ENCODE data around the gene SCYGR6. TPM values are rescaled to one million over a fixed set of nuclear protein-coding genes. Genes with fewer than 3 reads are reported as not detected.
"Not testable (repeated sequence)": the region's sequence is repeated elsewhere in the genome, so short reads cannot be mapped to it uniquely, and the experiment has no call there.

Gene SCYGR6
- total RNA-seq, 1 donor from 2014 or later = not detected

DNA sequence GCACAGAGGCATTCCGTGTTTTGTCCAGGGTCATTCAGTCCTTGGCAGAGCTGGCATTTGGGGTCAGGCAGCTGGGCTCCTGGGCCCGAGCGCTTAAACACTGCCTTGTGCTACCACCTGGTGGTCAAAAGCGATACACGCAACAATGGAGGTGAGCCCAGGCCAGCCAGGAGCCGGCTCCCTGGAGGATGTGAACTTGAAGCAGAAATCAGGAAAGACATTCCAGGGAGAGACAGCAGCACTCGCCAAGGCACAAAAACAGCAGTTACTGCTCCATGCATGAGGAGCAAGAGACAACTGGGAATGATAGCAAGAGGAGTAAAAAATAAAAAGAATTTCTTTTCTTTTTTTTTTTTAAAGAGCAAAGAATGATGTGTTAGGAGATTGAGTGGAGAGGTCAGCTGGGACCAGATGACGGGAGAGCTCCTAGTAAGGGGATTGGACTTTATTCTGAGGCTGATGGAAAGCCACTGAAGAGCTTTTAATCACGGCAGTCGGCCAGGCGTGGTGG, 41.9 kb upstream of the SCYGR6 start:
- DNase-seq (ENCODE audit: low read depth) (peak; percentile 62), FAIRE-seq (no peak)
- TF ChIP-seq, protein P1, sequence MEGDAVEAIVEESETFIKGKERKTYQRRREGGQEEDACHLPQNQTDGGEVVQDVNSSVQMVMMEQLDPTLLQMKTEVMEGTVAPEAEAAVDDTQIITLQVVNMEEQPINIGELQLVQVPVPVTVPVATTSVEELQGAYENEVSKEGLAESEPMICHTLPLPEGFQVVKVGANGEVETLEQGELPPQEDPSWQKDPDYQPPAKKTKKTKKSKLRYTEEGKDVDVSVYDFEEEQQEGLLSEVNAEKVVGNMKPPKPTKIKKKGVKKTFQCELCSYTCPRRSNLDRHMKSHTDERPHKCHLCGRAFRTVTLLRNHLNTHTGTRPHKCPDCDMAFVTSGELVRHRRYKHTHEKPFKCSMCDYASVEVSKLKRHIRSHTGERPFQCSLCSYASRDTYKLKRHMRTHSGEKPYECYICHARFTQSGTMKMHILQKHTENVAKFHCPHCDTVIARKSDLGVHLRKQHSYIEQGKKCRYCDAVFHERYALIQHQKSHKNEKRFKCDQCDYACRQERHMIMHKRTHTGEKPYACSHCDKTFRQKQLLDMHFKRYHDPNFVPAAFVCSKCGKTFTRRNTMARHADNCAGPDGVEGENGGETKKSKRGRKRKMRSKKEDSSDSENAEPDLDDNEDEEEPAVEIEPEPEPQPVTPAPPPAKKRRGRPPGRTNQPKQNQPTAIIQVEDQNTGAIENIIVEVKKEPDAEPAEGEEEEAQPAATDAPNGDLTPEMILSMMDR (IDR thresholded peaks at IDR 0.05; ENCODE audit: insufficient read depth, low read length, severe bottlenecking) = peak; percentile 85
- no peaks in the 10 kb centered on the region for H3K36me3 ChIP-seq (ENCODE audit: control insufficient read depth, insufficient read depth, low read length)
- no peaks in the 10 kb centered on the region for H3K27me3 ChIP-seq (ENCODE audit: control insufficient read depth, insufficient read depth, low read length)
- H3K4me3 ChIP-seq (ENCODE audit: low read depth, low read length) = no peak overlapping the region

GRCh38 chr2:227765788-227766372, 41.3 kb upstream of the SCYGR6 start:
- H3K4me3 ChIP-seq (ENCODE audit: low read depth, low read length) = no peak overlapping the region
- H3K36me3 ChIP-seq (ENCODE audit: control insufficient read depth, insufficient read depth, low read length) = no peaks in the 10 kb centered on the region
- FAIRE-seq = no peak
- no peak for DNase-seq (ENCODE audit: low read depth)
- no peaks in the 10 kb centered on the region for H3K27me3 ChIP-seq (ENCODE audit: control insufficient read depth, insufficient read depth, low read length)
- TF ChIP-seq, protein P1 (IDR thresholded peaks at IDR 0.05; ENCODE audit: insufficient read depth, low read length, severe bottlenecking) = no peak

DNA sequence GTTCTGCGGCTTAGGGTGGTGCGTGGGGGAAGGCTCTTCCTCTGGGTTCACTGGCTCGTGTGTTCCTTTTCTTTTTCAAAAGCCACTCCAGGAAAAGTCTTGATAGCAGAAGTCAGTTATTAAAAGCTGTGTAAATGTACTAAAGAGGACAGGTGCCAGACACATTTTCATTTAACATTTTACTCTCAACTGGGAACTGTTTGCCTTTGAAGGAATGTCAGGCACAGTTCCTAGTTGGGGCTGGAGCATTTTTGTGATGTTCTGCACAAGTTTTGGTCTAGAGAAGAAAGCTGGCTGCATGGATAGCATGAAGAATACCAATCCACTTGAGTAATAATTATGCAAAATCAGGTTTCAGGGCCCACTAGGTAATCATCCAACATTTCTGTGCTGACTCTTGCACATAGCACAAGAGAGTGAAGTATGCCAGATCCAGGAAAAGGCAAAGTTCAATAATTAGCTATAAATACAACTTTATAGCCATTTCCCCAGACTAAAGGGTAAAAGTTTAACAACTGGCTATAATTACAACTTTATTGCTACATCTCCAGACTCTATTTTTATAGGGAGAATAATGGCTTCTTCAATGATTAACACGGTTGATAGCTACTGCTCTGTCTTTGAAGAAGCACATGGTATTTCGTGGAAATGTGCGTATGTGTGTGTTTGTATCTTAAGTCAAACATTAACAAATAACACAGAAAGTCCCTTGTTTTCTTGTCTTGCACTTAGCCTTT, 37.4 kb upstream of the SCYGR6 start:
- peak; percentile 32 for FAIRE-seq
- H3K4me3 ChIP-seq (ENCODE audit: low read depth, low read length) = no peak overlapping the region
- no peaks in the 10 kb centered on the region for H3K36me3 ChIP-seq (ENCODE audit: control insufficient read depth, insufficient read depth, low read length)
- TF ChIP-seq, protein P1 (IDR thresholded peaks at IDR 0.05; ENCODE audit: insufficient read depth, low read length, severe bottlenecking) = no peak
- DNase-seq (ENCODE audit: low read depth) = no peak
- H3K27me3 ChIP-seq (ENCODE audit: control insufficient read depth, insufficient read depth, low read length) = no peaks in the 10 kb centered on the region

GRCh38 chr2:227759411-227760118, 35.0 kb upstream of the SCYGR6 start:
- DNase-seq (ENCODE audit: low read depth) (peak; percentile 73), FAIRE-seq (peak; percentile 36)
- Histone ChIP-seq H3K36me3 (ENCODE audit: control insufficient read depth, insufficient read depth, low read length) (no peaks in the 10 kb centered on the region), H3K27me3 (ENCODE audit: control insufficient read depth, insufficient read depth, low read length) (no peaks in the 10 kb centered on the region), H3K4me3 (ENCODE audit: low read depth, low read length) (no peak overlapping the region)
- TF ChIP-seq, protein P1 (IDR thresholded peaks at IDR 0.05; ENCODE audit: insufficient read depth, low read length, severe bottlenecking) = no peak

GRCh38 chr2:227756261-227756660, 31.7 kb upstream of the SCYGR6 start:
- H3K36me3 ChIP-seq (ENCODE audit: control insufficient read depth, insufficient read depth, low read length); FAIRE-seq; H3K4me3 ChIP-seq (ENCODE audit: low read depth, low read length); H3K27me3 ChIP-seq (ENCODE audit: control insufficient read depth, insufficient read depth, low read length); DNase-seq (ENCODE audit: low read depth): not testable (repeated sequence)

DNA sequence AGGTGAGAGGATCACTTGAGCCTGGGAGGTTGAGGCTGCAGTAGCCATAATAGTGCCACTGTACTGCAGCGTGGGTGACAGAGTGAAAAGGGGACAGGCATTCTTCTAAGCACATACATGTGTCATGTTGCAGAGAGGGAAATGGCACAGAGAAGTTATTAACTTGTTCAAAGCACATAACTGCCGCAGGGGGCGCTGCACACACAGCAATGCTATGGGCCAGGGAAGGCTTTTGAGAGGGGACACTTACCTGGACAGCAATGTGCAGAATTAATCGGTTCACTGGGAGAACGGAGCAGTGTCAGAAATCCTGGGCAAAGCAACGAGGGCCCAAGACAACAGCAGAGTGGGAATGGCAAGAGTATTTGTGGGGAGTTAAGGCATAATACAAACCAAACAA, 23.5 kb upstream of the SCYGR6 start:
- TF ChIP-seq, protein P1 (IDR thresholded peaks at IDR 0.05; ENCODE audit: insufficient read depth, low read length, severe bottlenecking) = peak; percentile 30
- DNase-seq (ENCODE audit: low read depth) = peak; percentile 8
- H3K4me3 ChIP-seq (ENCODE audit: low read depth, low read length) = no peak overlapping the region
- FAIRE-seq = no peak
- H3K36me3 ChIP-seq (ENCODE audit: control insufficient read depth, insufficient read depth, low read length) = no peaks in the 10 kb centered on the region
- H3K27me3 ChIP-seq (ENCODE audit: control insufficient read depth, insufficient read depth, low read length) = no peaks in the 10 kb centered on the region
